SJCRH30 (cell line): ENCODE measurements around the gene PDPN. TPM values are rescaled to one million over a fixed set of nuclear protein-coding genes. Genes with fewer than 3 reads are reported as not detected.
A peak's percentile ranks its signal among the peaks of the same experiment; 100 is the strongest.

Experiments used
- DNase-seq, 2 experiments: peaks; one replicate each; pipeline ENCODE4 v3.0.0-alpha.2; 2015 to 2020
- H3K27ac ChIP-seq: fragments of 250-450 bp; sonication (Bioruptor Pico); 2 replicates; pipeline ENCODE4 v1.5.1; 2020; ENCODE audit warnings: mild to moderate bottlenecking, moderate library complexity
- H3K27me3 ChIP-seq: fragments of 250-450 bp; sonication (Bioruptor Pico); 2 replicates; pipeline ENCODE4 v1.5.1; 2020; ENCODE audit warnings: mild to moderate bottlenecking, moderate library complexity
- H3K36me3 ChIP-seq: fragments of 250-450 bp; sonication (Bioruptor Pico); 2 replicates; pipeline ENCODE4 v1.5.1; 2020; ENCODE audit warnings: mild to moderate bottlenecking, moderate library complexity
- H3K4me1 ChIP-seq: fragments of 250-450 bp; sonication (Bioruptor Pico); 2 replicates; pipeline ENCODE4 v1.5.1; 2020; ENCODE audit warnings: mild to moderate bottlenecking, moderate library complexity
- H3K4me3 ChIP-seq: fragments of 250-450 bp; sonication (Bioruptor Pico); 2 replicates; pipeline ENCODE4 v1.5.1; 2020; ENCODE audit warnings: mild to moderate bottlenecking, moderate library complexity
- H3K9me3 ChIP-seq: fragments of 250-450 bp; sonication (Bioruptor Pico); replicated peaks from 2 replicates; pipeline ENCODE4 v1.5.1; 2020; ENCODE audit warnings: mild to moderate bottlenecking, moderate library complexity
- total RNA-seq: library from RNA; depleted of rRNA; stranded (reverse); fragments of >200 nt; shearing (Covaris generic); gene quantifications from 2 replicates; pipeline ENCODE4 v1.2.3, GENCODE V29; 2014

Gene PDPN
- total RNA-seq, 1 experiment from 2014 or later, result not detected

DNA sequence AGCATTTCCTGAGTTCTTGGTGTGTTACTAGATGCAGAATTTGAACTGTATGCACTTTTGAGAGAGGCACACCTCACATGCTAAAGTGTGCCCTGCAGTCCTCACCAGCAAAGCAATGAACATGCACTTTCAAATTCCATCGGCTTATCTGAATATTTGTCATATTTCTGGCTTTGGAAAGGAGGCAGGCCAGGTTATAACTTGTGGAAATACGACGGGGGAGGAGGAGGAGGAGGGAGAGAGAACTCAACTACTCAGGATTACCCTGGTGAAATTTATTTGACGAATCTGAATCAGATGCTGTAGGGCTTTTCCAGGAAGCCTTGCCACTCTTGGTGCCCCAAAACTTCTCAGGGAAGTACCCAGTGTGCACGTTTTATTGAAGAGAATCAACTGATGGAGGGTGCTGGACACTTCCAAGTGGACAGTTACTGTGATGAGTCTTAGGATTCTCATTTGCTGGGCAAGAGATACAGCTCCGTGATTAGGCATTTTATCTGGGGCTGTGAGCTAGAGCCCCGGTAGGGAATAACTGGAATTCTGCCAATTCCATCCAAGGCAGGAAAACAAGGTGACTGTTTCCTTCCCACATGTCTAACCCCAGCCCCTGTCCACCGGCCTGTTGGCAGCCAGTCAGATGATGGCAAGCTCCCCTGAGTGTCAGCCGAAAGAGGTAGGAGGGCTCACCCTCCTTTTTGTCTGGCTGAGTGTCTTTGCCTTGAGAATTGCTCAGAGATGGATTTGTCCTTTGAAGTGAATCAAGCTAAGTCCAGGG, 3.8 kb downstream of the PDPN start:
- H3K4me1 ChIP-seq, result no peaks in the 10 kb centered on the region
- no peak overlapping the region for H3K27ac ChIP-seq
- peak in 1 of 2 experiments; percentile 5 for DNase-seq

DNA sequence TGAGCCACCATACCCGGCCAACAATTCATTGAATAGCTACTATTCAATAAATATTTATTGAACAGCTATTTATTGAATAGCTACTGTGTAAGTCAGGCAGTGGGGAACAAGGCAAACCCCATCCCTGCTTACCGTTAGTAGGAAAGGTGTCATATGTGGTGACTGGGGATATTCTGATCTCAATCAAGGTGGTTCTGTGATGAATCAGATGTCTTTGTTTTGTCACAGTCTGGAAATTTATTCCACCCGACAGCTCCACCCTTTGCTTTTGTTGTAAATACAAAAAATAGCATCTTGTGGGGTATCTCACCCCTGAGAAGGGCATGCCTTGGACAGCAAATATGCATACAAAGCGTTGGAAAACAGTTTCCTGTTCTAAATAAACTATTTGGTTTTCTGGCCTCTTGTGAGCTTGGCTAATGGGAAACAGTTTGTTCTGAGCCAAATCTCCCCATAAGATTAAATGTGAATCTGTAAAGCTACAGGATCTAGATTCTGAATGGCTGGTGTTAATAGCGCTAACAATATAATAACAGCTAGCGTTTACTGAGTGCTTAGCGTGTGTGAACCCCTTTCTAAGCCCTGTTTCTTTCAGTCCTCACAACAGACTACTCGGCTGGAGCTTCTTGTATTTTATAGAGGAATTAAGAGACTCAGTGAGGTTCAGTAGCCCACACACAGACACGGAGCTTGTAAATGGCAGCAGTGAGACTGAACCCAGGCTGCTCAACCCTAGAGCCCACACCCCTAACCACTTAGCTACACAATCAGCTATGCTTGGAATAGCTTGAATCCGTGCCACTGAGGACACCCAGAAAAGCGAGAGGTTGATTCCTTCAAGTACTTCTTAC, 5.5 kb downstream of the PDPN start:
- no peak for DNase-seq
- H3K36me3 ChIP-seq, result no peaks in the 10 kb centered on the region
- no peak overlapping the region for H3K4me3 ChIP-seq
- no peak overlapping the region for H3K27ac ChIP-seq
- no peaks in the 10 kb centered on the region for H3K4me1 ChIP-seq
- H3K9me3 ChIP-seq, result no peaks in the 10 kb centered on the region
- H3K27me3 ChIP-seq, result peaks cover 8% of the 10 kb centered on the region

More for the DNA sequence above, 3.8 kb downstream of the PDPN start:
- Histone ChIP-seq H3K36me3 (no peaks in the 10 kb centered on the region), H3K27me3 (peaks cover 3% of the 10 kb centered on the region; the same call in 1 of the 2 replicates), H3K4me3 (no peak overlapping the region), H3K9me3 (no peaks in the 10 kb centered on the region)

DNA sequence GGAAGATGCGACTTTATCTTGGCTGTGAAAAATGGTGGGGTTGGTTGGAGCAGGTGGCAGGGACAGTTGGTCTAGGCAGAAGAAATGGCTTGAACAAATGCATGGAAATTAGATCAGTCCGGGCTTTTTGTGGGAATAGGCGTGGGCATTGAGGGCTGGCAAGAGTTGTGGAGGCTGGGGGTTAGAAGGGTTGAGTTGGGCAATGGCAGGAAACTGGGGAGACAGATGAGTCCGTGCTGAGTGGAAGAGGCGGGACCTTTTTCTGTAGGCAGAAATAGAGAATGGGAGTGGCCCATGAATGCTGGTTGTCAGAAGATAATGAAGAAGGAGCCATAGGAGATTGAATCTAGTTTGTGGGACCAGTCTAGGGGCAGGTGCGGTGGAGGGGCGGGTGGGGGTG, 6.9 kb downstream of the PDPN start:
- Histone ChIP-seq H3K27ac (no peak overlapping the region), H3K4me3 (no peak overlapping the region), H3K4me1 (no peaks in the 10 kb centered on the region), H3K27me3 (peaks cover 11% of the 10 kb centered on the region), H3K36me3 (no peaks in the 10 kb centered on the region), H3K9me3 (no peaks in the 10 kb centered on the region)
- DNase-seq, result no peak

DNA sequence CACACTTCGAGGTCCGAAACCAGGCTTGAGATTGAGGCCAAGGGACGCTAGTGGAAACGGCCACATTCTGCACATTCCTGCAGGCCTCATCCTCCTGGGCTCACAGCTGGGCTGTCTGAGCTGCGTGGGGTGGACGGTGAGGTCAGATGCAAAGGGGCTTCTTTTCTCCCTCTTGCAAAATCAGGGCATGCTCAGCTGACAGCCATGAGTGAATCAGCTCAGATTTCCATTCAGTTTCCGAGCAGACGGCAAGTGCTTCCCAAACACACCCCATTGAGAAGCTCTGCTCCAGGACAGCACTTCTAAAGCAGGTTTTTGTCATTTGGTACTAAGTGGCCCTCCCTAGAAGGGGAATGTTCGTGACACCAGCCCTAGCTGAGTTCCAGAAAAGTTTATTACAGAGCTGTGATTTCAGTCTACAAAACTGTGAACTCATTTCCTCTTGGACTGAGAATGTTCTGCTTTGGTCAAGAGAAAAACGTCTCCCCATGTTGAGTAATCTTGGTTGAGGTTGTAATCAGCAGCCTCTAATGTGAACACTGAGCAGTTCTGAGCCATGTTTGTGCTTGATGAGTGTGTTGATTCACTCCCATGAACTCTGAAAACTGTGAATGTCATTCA, 10.0 kb downstream of the PDPN start:
- no peaks in the 10 kb centered on the region for H3K9me3 ChIP-seq
- peaks cover 22% of the 10 kb centered on the region for H3K27me3 ChIP-seq
- no peak for DNase-seq
- no peak overlapping the region for H3K27ac ChIP-seq
- no peak overlapping the region for H3K4me3 ChIP-seq
- H3K4me1 ChIP-seq, result no peaks in the 10 kb centered on the region
- H3K36me3 ChIP-seq, result no peaks in the 10 kb centered on the region

DNA sequence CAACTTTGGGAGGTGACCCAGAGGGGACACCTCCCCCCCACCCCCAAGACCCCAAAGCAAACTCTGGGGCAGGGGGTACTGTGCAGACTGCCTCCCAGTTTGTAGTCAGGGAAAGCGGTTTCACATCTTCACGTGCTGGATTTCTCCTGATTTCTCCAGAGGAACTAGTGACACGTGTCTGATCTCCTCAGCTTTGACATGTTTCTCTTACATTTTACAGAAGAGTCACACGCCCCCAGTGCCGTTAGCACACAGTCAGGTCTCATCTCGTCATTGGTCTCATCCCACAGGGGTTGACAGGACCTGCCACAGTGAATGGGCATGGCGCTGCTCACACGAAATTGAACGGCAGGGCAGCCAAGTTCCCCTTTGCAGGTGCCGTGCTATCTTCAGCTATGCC, 11.8 kb downstream of the PDPN start:
- peaks cover 23% of the 10 kb centered on the region for H3K27me3 ChIP-seq
- no peak overlapping the region for H3K27ac ChIP-seq
- H3K4me1 ChIP-seq, result no peaks in the 10 kb centered on the region
- H3K9me3 ChIP-seq, result no peaks in the 10 kb centered on the region
- no peak overlapping the region for H3K4me3 ChIP-seq
- no peak for DNase-seq
- H3K36me3 ChIP-seq, result no peaks in the 10 kb centered on the region

DNA sequence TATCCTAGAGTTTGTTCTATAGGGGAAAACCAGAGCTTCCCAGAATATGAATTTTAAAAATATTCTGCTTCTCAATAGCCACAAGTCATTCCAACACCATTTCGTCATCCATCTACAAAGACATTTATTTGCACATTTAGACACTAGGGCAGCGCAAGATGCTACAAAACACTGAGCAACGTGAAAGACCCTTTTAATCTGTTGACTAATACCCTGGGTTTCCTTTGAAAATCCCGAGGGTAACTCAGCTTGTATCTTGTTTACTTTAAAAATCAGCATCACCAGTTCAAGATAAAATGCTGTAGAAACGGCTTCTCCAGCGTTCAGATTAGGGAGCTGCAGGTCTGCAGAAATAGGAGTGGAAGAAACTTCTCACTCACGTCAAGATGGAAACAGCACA, 13.5 kb downstream of the PDPN start:
- Histone ChIP-seq H3K4me3 (no peak overlapping the region), H3K4me1 (no peaks in the 10 kb centered on the region), H3K36me3 (no peaks in the 10 kb centered on the region), H3K27me3 (peaks cover 27% of the 10 kb centered on the region), H3K9me3 (no peaks in the 10 kb centered on the region), H3K27ac (no peak overlapping the region)
- DNase-seq, result no peak

DNA sequence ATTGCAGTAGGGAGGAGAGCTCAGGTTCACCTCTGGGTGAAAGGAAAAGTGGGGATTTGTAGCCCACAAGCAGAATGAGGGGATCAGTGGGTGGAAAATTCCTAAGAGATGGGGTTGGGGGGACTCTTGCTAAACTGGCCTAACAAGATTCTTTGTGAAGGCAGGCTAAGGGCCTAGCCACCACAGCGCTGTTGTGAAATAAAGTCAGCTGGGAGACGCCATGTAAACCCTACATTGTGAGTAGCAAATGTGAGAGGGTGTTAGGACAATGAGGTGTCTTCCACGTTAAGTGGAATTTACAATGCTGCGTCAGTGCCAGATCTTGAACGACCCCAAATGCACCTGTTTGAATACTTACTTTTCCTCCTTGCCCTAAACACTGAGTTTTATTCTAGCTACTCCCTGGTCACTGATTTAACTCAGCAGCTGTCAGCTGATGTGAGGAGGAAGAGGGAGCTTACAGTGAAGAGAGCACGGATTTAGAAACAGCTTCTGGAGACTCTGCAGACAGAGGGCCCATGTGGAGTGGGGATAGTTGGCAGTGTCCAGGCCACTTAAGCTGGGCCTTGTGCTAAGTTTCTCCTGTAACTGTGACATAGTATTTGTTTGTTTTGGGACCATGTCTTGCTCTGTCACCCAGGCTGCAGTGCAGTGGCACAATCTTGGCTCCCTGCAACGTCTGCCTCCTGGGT, 17.3 kb downstream of the PDPN start:
- no peaks in the 10 kb centered on the region for H3K4me1 ChIP-seq
- no peaks in the 10 kb centered on the region for H3K9me3 ChIP-seq
- H3K27me3 ChIP-seq, result peaks cover 24% of the 10 kb centered on the region
- H3K4me3 ChIP-seq, result no peak overlapping the region
- DNase-seq, result no peak
- no peaks in the 10 kb centered on the region for H3K36me3 ChIP-seq
- no peak overlapping the region for H3K27ac ChIP-seq

DNA sequence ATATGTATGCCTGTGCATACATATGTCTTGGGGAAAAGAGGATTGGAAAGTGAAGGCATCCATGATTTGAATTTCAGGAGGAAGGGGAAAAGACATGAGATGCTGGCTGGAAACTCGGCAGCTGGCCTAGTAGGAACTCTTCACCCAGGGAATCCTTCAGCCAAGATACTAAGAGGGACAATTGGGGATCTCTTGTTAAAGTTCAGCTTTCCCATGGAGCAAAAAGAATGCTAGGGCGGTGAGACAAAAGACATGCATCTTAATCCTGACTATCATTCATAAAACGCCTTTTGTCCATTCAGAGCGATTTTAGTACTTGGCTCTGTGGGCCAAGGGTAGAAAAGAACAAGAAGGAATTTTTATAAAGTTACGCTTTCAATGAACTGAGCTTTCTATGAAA, 20.5 kb downstream of the PDPN start:
- DNase-seq, result no peak
- no peak overlapping the region for H3K4me3 ChIP-seq
- H3K9me3 ChIP-seq, result no peaks in the 10 kb centered on the region
- H3K27ac ChIP-seq, result no peak overlapping the region
- H3K27me3 ChIP-seq, result peaks cover 18% of the 10 kb centered on the region
- H3K36me3 ChIP-seq, result no peaks in the 10 kb centered on the region
- H3K4me1 ChIP-seq, result no peaks in the 10 kb centered on the region

DNA sequence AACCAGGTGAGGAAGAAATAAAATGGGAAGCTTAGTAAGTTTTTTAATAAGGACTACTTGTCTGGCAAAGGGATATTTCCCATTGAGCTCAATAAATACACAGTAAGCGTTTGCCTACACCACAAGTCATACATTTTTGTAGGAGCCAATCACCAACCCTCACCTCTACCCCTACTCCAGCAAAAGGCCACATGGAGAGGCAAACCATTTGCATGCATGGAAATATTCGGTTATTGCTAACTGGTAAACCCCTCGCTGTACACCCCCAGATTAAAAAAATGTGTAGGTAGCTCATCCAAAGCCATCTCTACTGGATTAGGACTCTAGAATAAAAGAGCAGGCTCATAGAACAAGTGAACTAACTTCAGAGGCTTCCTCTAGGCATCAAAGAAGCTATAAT, 21.1 kb downstream of the PDPN start:
- H3K9me3 ChIP-seq, result no peaks in the 10 kb centered on the region
- no peaks in the 10 kb centered on the region for H3K4me1 ChIP-seq
- H3K27me3 ChIP-seq, result peaks cover 18% of the 10 kb centered on the region
- H3K36me3 ChIP-seq, result no peaks in the 10 kb centered on the region
- DNase-seq, result no peak
- no peak overlapping the region for H3K4me3 ChIP-seq
- no peak overlapping the region for H3K27ac ChIP-seq

DNA sequence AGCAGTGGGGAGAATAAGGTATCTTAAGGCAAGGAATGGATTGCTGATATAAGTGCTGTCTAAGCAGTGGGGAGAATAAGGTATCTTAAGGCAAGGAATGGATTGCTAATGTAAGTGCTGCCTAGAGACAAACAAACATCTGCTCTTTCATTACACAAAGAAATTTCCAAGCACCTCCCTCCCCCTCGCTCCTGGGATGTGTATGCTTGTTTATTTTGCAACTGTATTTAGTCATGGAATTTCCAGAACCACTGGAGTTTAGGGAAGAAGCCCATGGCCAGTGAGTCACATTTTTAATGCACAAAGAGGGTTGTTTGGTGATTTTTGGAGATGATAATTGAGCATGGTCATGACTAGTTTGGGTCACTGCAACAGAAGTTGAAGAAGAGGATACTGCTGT, 21.5 kb downstream of the PDPN start:
- H3K4me1 ChIP-seq, result no peaks in the 10 kb centered on the region
- no peak for DNase-seq
- no peaks in the 10 kb centered on the region for H3K9me3 ChIP-seq
- H3K4me3 ChIP-seq, result no peak overlapping the region
- H3K36me3 ChIP-seq, result no peaks in the 10 kb centered on the region
- H3K27me3 ChIP-seq, result peaks cover 18% of the 10 kb centered on the region
- H3K27ac ChIP-seq, result no peak overlapping the region

DNA sequence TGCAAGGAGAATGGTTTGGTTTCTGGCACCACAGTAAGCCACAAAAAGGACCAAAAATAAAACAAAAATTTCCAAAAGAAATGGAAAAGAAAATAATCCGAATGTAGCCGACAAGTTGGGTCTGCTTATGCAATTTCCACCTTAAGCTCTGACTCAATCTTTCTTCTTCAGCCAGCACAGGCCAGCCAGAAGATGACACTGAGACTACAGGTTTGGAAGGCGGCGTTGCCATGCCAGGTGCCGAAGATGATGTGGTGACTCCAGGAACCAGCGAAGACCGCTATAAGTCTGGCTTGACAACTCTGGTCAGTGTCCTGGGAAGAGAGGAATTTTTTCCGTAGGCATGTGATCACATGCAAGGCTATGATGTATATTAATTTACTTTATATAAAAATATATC, 23.4 kb downstream of the PDPN start:
- H3K4me3 ChIP-seq, result no peak overlapping the region

DNA sequence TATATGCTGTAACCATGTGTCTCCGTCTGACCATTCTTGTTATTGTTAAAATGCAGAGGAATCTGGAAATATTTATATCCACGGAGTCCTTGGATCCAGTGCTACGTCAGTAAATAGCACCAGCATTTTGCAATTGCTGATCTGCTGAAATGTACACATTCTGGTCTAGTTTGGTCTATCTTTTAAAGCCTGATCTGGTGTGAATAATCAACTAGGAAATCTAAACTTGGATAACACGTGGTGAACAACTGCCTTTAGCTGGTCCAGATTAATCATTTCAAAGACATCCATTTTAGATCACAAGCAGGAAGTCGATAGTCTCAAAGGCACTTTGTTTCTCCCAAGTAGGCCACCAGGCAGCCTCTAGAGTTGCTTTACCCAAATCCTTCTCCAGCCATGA, 32.6 kb downstream of the PDPN start:
- H3K27ac ChIP-seq, result no peak overlapping the region
- no peaks in the 10 kb centered on the region for H3K9me3 ChIP-seq
- no peak overlapping the region for H3K4me3 ChIP-seq
- peaks cover 13% of the 10 kb centered on the region for H3K27me3 ChIP-seq
- DNase-seq, result no peak
- no peaks in the 10 kb centered on the region for H3K36me3 ChIP-seq
- no peaks in the 10 kb centered on the region for H3K4me1 ChIP-seq

More for the DNA sequence above, 23.4 kb downstream of the PDPN start:
- H3K36me3 ChIP-seq, result no peaks in the 10 kb centered on the region
- no peak for DNase-seq
- peaks cover 13% of the 10 kb centered on the region for H3K27me3 ChIP-seq
- H3K27ac ChIP-seq, result no peak overlapping the region
- no peaks in the 10 kb centered on the region for H3K4me1 ChIP-seq
- H3K9me3 ChIP-seq, result no peaks in the 10 kb centered on the region

DNA sequence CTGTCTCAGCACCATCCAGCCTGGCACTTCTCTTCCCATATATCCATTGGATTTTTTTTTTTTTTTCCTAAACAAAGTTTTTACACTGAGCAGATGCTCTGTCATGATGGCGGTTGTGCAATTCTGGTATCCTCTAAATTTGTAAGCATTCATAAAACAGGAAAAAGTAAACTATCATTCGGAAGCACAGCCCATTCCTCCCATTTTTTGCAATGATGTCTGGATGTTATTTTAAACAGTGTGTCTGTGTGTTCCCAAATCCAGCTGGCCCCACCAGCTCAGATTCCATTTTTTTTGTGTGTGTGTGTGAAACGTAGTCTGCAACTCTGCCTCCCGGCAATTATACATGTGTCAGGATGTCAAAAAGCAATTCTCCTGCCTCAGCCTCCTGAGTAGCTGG, 33.5 kb downstream of the PDPN start:
- Histone ChIP-seq H3K9me3 (no peaks in the 10 kb centered on the region), H3K4me1 (no peaks in the 10 kb centered on the region), H3K36me3 (no peaks in the 10 kb centered on the region), H3K27me3 (peaks cover 13% of the 10 kb centered on the region), H3K27ac (no peak overlapping the region), H3K4me3 (no peak overlapping the region)
- DNase-seq, result no peak

DNA sequence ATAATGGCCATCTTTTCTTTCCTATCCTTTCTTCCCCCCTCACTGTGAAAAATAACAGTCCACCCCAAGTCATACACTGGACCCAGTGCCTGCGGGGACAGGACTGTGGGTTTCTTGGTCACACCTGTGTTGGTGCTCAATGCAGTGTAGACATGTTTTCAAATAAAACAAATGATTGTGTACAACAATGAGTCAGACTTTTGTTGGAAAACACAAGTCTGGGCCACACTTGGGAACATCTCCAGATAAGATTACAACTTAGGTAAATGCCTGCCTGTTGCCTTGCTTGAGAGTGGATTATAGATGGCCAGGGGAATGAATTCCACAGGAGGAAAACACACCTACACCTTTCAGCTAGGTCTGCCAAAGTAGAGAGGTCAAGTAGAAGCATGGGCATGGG, 34.1 kb downstream of the PDPN start:
- Histone ChIP-seq H3K4me1 (no peaks in the 10 kb centered on the region), H3K27ac (no peak overlapping the region), H3K36me3 (no peaks in the 10 kb centered on the region), H3K9me3 (no peaks in the 10 kb centered on the region), H3K27me3 (peaks cover 13% of the 10 kb centered on the region), H3K4me3 (no peak overlapping the region)
- no peak for DNase-seq

DNA sequence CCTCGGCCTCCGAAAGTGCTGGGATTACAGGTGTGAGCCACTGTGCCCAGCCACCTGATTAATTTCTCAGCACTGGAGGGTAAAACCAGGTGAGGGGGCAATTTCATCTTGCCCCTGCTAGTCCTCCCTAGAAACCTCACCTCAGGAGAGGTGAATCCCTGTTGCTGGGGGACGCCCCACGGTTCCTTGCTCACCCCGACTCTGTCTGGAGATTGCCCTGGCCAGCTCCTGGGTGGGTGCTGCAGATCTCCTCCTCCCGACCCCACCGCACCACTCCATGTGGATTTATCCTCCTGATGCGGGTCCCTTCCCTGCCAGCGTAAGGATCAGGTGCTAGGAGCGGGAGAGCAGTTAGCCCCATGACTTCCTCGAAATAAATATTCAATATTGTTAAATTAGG, 34.9 kb downstream of the PDPN start:
- DNase-seq, result no peak
- H3K4me1 ChIP-seq, result no peaks in the 10 kb centered on the region
- H3K27ac ChIP-seq, result no peak overlapping the region
- peaks cover 13% of the 10 kb centered on the region for H3K27me3 ChIP-seq
- no peaks in the 10 kb centered on the region for H3K36me3 ChIP-seq
- H3K9me3 ChIP-seq, result no peaks in the 10 kb centered on the region
- H3K4me3 ChIP-seq, result no peak overlapping the region
